Natural killer cell (primary cell): ENCODE results near the gene DES. TPM values are rescaled to one million over a fixed set of nuclear protein-coding genes. Genes with fewer than 3 reads are reported as not detected.
A peak's percentile ranks its signal among the peaks of the same experiment; 100 is the strongest.

Experiments
- ATAC-seq, 3 donors: fragments of 150-1000 bp in 2 of 3; fragments of 200-7000 bp in 1 of 3; cut with Tn5 transposase; 1 replicate in 1 of 3; 2 replicates in 2 of 3; pipeline ENCODE4 v1.10.0; 2021; ENCODE audit warnings: mild to moderate bottlenecking in 2 of 3, moderate library complexity in 2 of 3
- DNase-seq, 2 donors: peaks; one replicate each; pipeline versions ENCODE4 v3.0.0 to v3.0.0-alpha.2; 2013 to 2021; ENCODE audit warnings: mixed read lengths in 1 of 2
- H3K27ac ChIP-seq: one replicate; pipeline ENCODE4 v1.5.1; 2013; ENCODE audit warnings: mild to moderate bottlenecking, low read length
- H3K27me3 ChIP-seq: one replicate; pipeline ENCODE4 v1.6.1; 2013; ENCODE audit warnings: low read length; ENCODE audit not compliant: control insufficient read depth, insufficient read depth
- H3K36me3 ChIP-seq: one replicate; pipeline ENCODE4 v1.6.1; 2013; ENCODE audit warnings: low read length; ENCODE audit not compliant: control insufficient read depth, insufficient read depth
- H3K4me1 ChIP-seq: one replicate; pipeline ENCODE4 v1.6.1; 2013; ENCODE audit warnings: low read length; ENCODE audit not compliant: control insufficient read depth, insufficient read depth
- H3K4me3 ChIP-seq: one replicate; pipeline ENCODE4 v1.5.1; 2013; ENCODE audit warnings: low read length
- H3K9me3 ChIP-seq: one replicate; pipeline ENCODE4 v1.6.1; 2013; ENCODE audit warnings: low read length; ENCODE audit not compliant: control insufficient read depth, insufficient read depth
- H3K27ac Mint-ChIP-seq, 2 donors: one replicate each; pipeline ENCODE4 v1.8.0; 2022; ENCODE audit warnings: mild to moderate bottlenecking in 2 of 2, mixed read lengths in 2 of 2, moderate library complexity in 1 of 2
- H3K27me3 Mint-ChIP-seq, 2 donors: one replicate each; pipeline ENCODE4 v1.8.0; 2022; ENCODE audit warnings: low read depth in 2 of 2, mixed read lengths in 2 of 2
- H3K36me3 Mint-ChIP-seq: one replicate; pipeline ENCODE4 v1.8.0; 2022; ENCODE audit warnings: mixed read lengths
- H3K4me1 Mint-ChIP-seq, 2 donors: one replicate each; pipeline ENCODE4 v1.8.0; 2022; ENCODE audit warnings: mixed read lengths in 2 of 2
- H3K4me3 Mint-ChIP-seq: one replicate; pipeline ENCODE4 v1.8.0; 2022; ENCODE audit warnings: mild to moderate bottlenecking, moderate library complexity, mixed read lengths
- H3K9me3 Mint-ChIP-seq, 2 donors: one replicate each; pipeline ENCODE4 v1.8.0; 2022; ENCODE audit warnings: mixed read lengths in 2 of 2
- WGBS: methylation state at CpG from one replicate; pipeline ENCODE4 v1.1.7; 2013; ENCODE audit warnings: missing lambda C conversion rate; ENCODE audit not compliant: insufficient coverage; 5-methylcytosine and 5-hydroxymethylcytosine counted together
- intact Hi-C: fragments of 100-400 bp; cut with micrococcal nuclease; formaldehyde crosslinking; loops from one replicate; pipeline ENCODE4 v1.14.2; 2022
- total RNA-seq, 4 donors: library from RNA; stranded (reverse); fragments of 120-200 nt in 1 of 4; gene quantifications; one replicate each; pipeline versions ENCODE4 v1.2.3 to v1.2.4, GENCODE V29; 2013 to 2022
- TF ChIP-seq, protein P1 (sequence below): fragments of 200-600 bp; IDR thresholded peaks from one replicate; pipeline ENCODE4 v1.8.0; 2022; ENCODE audit warnings: antibody characterized with exemption

The DES gene
- total RNA-seq, 3 donors from 2014 or later (not counting 1 experiment from before 2014, with no cell fraction given): not detected

DNA sequence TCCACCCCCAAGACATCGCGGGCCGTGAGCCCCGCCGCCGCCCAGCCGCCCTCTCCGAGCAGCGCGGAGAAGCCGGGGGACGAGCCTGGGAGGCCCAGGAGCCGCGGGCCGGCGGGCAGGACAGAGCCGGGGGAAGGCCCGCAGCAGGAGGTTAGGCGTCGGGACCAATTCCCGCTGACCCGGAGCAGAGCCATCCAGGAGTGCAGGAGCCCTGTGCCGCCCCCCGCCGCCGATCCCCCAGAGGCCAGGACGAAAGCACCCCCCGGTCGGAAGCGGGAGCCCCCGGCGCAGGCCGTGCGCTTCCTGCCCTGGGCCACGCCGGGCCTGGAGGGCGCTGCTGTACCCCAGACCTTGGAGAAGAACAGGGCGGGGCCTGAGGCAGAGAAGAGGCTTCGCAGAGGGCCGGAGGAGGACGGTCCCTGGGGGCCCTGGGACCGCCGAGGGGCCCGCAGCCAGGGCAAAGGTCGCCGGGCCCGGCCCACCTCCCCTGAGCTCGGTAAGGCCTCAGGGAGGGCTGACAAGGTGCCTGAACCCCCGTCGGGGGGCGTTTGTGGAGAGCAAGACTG, 30.7 kb downstream of the DES start:
- H3K27me3 ChIP-seq: peaks cover 7% of the 10 kb centered on the region
- DNase-seq: peak in 1 of 2 donors; percentile 34
- no peak overlapping the region for H3K4me3 Mint-ChIP-seq

DNA sequence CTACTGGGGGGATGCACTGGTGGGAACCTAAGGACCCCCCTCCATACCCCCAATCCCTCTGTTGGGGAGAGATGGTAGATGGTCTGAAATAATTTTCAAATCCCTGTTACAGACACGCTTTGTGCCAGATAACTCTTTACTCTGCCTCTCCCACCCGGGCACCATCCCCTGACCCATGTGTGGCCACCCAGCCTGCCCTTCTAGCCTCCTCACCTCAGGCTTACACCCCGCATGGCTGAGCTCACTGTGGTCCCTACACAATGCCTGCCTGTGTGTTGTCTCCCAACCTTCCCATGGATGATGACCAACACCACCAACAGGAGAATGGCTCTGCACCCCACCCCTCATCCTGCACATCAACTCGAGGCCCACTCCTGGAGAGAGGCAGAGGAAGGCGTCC, 31.4 kb downstream of the DES start:
- H3K27ac Mint-ChIP-seq: no peak overlapping the region
- H3K9me3 Mint-ChIP-seq: no peaks in the 10 kb centered on the region
- H3K27me3 ChIP-seq: peaks cover 7% of the 10 kb centered on the region
- H3K27me3 Mint-ChIP-seq: peaks cover 18 to 38% of the 10 kb centered on the region in 2 donors
- no peak overlapping the region for H3K4me3 ChIP-seq
- H3K9me3 ChIP-seq: no peaks in the 10 kb centered on the region
- H3K36me3 ChIP-seq: no peaks in the 10 kb centered on the region
- no peaks in the 10 kb centered on the region for H3K36me3 Mint-ChIP-seq
- intact Hi-C loops: no loop called here
- no peak overlapping the region for H3K4me3 Mint-ChIP-seq
- H3K4me1 Mint-ChIP-seq: no peaks in the 10 kb centered on the region
- WGBS: 83% methylated on average over 5 of the region's 5 CpGs
- DNase-seq (no peak), ATAC-seq (no peak)
- no peaks in the 10 kb centered on the region for H3K4me1 ChIP-seq
- TF ChIP-seq, protein P1, sequence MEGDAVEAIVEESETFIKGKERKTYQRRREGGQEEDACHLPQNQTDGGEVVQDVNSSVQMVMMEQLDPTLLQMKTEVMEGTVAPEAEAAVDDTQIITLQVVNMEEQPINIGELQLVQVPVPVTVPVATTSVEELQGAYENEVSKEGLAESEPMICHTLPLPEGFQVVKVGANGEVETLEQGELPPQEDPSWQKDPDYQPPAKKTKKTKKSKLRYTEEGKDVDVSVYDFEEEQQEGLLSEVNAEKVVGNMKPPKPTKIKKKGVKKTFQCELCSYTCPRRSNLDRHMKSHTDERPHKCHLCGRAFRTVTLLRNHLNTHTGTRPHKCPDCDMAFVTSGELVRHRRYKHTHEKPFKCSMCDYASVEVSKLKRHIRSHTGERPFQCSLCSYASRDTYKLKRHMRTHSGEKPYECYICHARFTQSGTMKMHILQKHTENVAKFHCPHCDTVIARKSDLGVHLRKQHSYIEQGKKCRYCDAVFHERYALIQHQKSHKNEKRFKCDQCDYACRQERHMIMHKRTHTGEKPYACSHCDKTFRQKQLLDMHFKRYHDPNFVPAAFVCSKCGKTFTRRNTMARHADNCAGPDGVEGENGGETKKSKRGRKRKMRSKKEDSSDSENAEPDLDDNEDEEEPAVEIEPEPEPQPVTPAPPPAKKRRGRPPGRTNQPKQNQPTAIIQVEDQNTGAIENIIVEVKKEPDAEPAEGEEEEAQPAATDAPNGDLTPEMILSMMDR: no peak
- no peak overlapping the region for H3K27ac ChIP-seq

More for the DNA sequence above, 30.7 kb downstream of the DES start:
- whole genome bisulfite sequencing: 6% methylated on average over 51 of the region's 51 CpGs
- TF ChIP-seq, protein P1: no peak
- H3K27ac ChIP-seq: no peak overlapping the region
- Mint-ChIP-seq H3K27me3 (peaks cover 18 to 44% of the 10 kb centered on the region in 2 donors), H3K4me1 (no peaks in the 10 kb centered on the region), H3K36me3 (no peaks in the 10 kb centered on the region), H3K27ac (no peak overlapping the region), H3K9me3 (no peaks in the 10 kb centered on the region)
- no peaks in the 10 kb centered on the region for H3K4me1 ChIP-seq
- no peaks in the 10 kb centered on the region for H3K36me3 ChIP-seq
- intact Hi-C loops: no loop called here
- no peak overlapping the region for H3K4me3 ChIP-seq
- H3K9me3 ChIP-seq: no peaks in the 10 kb centered on the region
- no peak for ATAC-seq

DNA sequence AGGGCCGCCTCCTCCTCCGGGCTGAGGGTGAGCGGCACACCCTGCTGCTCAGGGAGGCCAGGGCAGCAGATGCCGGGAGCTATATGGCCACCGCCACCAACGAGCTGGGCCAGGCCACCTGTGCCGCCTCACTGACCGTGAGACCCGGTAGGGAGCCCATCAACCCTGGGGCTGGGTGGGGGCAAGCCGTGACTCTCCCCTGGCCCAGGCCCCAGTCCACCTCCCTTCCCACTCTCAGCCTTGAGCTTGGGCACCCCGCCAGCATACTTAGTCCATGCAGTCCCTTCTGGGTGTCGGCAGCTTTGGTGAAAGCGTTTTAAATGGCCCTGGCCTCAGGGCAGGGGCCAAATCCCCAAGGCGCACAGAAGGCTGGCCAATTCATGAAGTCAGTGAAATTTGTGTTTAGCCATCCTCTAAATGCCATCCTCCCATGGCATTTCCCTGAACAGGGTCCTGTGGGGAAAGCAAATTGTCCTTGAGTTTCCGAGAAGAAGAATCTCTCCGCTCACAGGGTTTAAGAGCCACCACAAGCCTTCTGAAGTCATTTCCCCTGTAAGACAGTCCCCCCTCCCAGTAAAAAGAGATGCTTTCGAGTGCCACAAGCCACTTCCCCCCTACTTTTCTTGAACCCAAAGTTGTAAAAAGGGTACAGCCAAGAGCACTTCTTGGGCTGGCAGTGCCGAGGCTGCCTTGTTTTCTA, 33.6 kb downstream of the DES start:
- no peak overlapping the region for H3K27ac Mint-ChIP-seq
- H3K4me3 Mint-ChIP-seq: no peak overlapping the region
- H3K4me1 Mint-ChIP-seq: no peaks in the 10 kb centered on the region
- TF ChIP-seq, protein P1: no peak
- DNase-seq (no peak), ATAC-seq (no peak)
- Histone ChIP-seq H3K4me3 (no peak overlapping the region), H3K9me3 (no peaks in the 10 kb centered on the region), H3K36me3 (no peaks in the 10 kb centered on the region), H3K27me3 (peaks cover 7% of the 10 kb centered on the region), H3K4me1 (no peaks in the 10 kb centered on the region), H3K27ac (no peak overlapping the region)
- intact Hi-C loops: no loop called here
- 88% methylated on average over 18 of the region's 18 CpGs for WGBS
- H3K27me3 Mint-ChIP-seq: peaks cover 18 to 30% of the 10 kb centered on the region in 2 donors
- H3K9me3 Mint-ChIP-seq: no peaks in the 10 kb centered on the region
- H3K36me3 Mint-ChIP-seq: no peaks in the 10 kb centered on the region
